Measurements from ENCODE around the gene CCDC8.

DNA sequence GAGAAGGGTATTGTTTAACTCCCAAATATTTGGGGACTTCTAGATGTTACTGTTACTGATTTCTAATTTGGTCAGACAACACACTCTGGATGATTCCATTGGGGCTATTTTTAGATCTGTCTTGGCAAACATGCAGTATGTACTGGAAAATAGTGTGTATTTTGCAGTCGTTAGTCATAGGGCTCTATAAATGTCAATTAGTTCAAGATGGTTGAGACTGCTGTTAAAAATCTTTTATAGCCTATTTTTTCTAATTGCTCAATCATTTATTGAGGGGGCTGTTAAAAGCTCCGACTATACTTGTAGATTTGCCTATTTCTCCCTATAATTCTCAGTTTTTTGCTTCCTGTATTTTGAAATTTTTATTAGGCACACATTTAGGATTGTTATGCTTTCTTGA lies 35.1 kb downstream of the CCDC8 start:
- TF ChIP-seq, protein P1, sequence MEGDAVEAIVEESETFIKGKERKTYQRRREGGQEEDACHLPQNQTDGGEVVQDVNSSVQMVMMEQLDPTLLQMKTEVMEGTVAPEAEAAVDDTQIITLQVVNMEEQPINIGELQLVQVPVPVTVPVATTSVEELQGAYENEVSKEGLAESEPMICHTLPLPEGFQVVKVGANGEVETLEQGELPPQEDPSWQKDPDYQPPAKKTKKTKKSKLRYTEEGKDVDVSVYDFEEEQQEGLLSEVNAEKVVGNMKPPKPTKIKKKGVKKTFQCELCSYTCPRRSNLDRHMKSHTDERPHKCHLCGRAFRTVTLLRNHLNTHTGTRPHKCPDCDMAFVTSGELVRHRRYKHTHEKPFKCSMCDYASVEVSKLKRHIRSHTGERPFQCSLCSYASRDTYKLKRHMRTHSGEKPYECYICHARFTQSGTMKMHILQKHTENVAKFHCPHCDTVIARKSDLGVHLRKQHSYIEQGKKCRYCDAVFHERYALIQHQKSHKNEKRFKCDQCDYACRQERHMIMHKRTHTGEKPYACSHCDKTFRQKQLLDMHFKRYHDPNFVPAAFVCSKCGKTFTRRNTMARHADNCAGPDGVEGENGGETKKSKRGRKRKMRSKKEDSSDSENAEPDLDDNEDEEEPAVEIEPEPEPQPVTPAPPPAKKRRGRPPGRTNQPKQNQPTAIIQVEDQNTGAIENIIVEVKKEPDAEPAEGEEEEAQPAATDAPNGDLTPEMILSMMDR (IDR thresholded peaks at IDR 0.05) = no peak
- no peak for TF ChIP-seq POLR2A (IDR thresholded peaks at IDR 0.05)
